ELF-1 (cell line): ENCODE data around the gene NECTIN1.
A peak's percentile ranks its signal among the peaks of the same experiment; 100 is the strongest.

Experiments used
- DNase-seq: peaks from one replicate; pipeline ENCODE4 v3.0.0-alpha.2; 2016; ENCODE audit warnings: low read depth, low spot score

Gene NECTIN1

GRCh38 chr11:119734788-119735187 lies 5.8 kb upstream of the NECTIN1 start:
- DNase-seq, result no peak

DNA sequence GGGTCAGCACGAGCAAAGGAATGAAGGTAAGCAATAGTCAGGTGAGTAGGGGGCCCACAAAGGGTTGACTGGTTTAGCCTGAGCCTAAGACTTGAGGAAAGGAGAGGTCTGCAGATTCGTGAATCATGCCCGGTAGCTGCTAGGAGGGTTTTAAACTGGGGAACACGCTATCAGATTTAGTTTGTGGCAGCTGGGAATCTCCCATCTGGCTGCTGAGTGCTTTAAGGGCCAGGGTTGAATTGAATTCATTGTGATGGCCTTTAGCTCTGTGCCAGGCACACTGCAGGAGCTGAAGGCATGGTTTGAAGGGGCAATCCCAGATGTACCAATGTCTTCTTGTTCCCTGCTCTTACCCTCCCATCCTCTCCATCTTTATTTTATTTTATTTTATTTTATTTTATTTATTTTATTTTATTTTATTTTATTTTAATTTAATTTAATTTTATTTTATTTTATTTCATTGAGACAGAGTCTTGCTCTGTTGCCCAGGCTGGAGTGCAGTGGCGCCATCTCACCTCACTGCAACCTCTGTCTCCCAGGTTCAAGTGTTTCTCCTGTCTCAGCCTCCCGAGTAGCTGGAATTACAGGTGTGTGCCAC lies 1.9 kb upstream of the NECTIN1 start:
- DNase-seq, result no peak

DNA sequence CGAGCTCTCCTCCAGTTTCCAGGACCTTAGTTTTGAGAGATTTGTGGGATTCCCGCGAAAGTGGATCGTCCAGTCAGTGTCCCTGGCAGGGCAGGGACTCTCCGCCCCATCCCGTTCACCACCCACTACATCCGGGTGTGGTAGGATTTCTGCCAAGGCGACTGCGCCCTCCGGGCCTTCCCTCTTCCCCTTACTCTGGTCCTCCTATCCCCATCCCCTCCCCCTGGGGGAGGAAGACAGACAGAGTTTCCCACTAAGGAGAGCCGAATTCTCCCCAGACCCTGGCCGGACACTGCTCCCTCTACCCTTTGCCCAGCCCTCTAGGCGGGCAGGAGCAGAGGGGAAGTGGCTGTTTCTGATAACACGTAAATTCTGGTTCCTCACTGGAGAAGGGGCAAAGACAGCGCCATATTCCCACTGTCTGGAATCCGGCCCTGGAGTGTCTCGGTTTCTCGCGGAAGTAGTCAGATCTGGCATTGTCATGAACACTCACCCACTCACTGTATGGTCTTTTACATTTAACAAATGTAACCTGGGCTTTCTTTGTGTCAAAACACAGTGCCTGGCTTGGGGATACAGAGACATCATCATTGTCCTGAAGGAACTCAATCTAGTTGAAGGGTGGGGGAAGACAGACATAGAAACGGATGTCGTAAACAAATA lies 1.1 kb upstream of the NECTIN1 start:
- DNase-seq, result peak; percentile 61

DNA sequence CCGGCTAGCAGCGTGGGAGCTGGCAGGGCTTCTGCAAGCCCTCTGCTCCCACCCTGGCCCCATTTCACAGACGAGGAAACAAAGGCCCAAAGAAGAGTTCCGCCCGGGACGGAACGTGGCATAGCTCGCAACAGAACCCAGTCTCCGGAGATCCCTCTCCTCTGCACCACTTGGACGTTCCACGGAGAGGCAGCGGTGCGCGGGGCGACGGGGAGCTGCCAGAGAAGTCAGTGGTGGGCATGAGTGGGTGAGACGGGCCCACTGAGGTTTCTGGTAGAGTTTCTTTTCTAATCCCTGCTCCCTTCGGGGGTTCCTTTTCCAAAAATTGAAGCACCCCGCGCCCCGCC lies 554 bp upstream of the NECTIN1 start:
- DNase-seq, result no peak

DNA sequence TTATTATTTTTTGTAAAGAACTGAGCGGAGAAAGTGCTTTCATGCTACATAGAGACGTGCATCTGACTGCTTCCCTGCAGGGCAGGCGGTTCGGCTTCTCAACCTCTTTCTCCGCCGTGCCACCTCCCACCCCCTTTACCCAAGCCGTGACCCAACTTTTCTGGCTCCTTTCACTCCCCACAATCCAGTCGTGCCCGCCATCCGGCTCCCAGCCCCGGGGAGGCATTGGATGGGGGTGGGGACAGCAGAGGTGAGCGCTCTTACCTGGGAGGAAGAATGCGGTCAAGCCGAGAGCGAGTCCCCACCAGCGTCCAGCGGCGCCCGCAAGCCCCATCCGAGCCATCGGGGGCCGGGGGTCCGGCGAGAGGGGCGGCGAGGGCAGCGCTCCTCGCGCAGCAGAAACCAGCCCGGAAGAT lies 781 bp downstream of the NECTIN1 start:
- DNase-seq, result no peak

DNA sequence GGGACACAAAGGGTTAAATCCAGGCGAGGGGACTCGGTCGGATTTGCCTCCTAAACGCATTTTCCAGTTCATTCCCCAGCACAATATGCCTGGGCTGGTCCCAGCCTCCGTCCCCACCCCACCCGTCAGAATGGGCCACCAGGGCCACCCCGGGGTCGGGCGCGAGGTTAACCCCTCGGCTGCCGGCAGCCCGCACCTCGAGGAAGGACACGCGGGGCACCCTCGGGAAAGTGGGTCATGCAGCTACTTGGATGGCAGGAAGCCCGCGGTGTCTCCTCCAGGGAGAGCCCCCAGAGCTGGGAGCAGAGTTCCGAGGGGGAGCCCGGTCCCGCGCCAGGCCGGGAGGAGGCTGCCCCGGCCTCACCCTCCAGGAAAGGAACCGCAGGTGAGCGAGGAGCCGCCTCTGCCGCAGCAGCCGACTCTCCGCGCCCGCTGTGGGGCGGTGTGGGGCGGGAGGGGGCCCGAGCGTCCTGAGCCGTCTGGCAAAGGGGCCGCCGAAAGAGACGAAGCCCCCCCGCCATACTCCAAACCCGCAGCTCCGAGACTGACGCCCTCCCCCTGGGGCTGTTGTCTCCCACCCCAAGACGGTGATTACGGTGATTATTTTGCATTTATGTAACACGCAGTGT lies 1.4 kb downstream of the NECTIN1 start:
- peak; percentile 58 for DNase-seq

DNA sequence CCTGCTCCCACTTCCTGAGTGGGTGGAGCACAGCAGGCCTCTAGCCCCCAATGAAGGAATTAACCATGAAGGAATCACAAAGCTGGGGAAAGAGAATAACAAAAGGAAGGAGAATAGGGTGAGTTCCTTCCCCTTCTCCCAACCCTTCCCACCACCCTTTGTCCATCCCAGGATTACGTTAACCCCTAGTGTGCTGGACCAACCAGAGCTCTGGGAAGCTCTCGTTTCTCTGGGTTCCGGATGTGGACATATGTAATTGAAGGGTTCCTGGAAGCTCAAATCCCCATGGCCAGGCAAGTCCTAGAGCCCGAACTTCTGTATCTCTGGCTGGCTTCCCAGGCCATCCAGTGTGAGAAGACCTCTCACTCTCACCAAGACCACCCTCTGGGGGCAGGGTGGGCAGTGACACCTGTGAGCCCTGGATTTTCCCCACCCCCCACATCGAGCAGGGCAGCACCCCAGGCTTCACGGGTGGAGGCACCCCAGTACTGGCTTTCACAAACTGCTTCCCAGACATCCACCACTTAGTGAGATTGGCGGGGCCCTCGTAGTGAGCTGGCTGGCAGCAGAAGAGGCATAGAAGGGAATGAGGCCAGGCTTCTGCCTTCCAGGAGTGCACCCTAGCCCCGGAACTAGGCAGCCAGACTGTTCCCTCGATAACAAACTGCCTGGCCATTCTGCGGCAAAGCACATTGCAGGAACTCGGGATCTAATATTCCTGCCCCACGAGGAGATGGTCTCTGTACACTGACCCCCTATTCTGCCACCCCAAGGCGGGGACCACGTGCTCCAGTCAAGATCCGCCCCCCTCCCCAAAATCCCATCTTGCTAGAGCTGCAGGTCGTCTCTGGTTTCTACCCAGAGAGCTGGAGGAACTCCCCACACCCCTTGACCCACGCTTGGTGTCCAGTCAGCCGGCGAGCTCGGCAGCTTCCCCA lies 2.1 kb downstream of the NECTIN1 start:
- DNase-seq, result peak; percentile 49

- no peak for DNase-seq
Observed at GRCh38 chr11:119726150-119726553, 2.8 kb downstream of the NECTIN1 start.

GRCh38 chr11:119724956-119725355 lies 4.0 kb downstream of the NECTIN1 start:
- DNase-seq, result no peak

GRCh38 chr11:119723952-119724325 lies 5.1 kb downstream of the NECTIN1 start:
- no peak for DNase-seq

DNA sequence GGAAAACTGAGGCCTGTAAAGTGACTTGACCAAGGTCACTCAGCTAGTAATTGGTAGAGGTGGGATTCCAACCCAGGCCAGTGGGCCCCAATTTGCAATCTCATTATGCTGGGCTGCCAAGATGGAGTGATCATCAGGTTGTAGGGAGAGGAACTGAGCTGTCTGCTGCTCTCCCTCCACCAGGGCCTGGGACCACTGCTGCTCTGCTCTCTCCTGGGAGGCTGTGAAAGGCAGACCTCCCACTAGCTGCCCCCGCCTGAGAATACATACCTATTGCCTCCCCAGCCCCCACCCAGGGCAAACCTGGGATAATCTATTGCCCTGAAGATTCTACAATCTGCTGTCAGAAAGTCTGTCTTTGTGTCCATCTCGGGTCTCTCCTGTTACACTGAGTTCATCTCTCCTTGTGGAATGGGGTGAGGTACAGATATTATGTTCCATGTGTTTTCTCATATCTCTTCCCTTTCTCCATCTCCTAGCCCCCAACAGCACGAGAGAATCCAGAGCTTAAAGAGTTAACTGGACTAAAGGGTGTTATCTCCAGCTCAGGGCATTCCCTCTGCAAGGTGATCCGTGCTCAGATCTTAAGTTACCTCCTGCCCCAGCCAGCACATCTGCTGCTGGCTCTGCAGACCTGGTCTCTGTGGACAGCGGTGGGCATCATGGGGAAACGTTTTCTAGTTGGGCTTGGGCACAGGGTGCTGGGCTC lies 5.6 kb downstream of the NECTIN1 start:
- no peak for DNase-seq

- DNase-seq, result no peak
Observed at GRCh38 chr11:119722281-119722794, 6.7 kb downstream of the NECTIN1 start.

GRCh38 chr11:119721129-119722120 lies 7.6 kb downstream of the NECTIN1 start:
- peak; percentile 80 for DNase-seq

DNA sequence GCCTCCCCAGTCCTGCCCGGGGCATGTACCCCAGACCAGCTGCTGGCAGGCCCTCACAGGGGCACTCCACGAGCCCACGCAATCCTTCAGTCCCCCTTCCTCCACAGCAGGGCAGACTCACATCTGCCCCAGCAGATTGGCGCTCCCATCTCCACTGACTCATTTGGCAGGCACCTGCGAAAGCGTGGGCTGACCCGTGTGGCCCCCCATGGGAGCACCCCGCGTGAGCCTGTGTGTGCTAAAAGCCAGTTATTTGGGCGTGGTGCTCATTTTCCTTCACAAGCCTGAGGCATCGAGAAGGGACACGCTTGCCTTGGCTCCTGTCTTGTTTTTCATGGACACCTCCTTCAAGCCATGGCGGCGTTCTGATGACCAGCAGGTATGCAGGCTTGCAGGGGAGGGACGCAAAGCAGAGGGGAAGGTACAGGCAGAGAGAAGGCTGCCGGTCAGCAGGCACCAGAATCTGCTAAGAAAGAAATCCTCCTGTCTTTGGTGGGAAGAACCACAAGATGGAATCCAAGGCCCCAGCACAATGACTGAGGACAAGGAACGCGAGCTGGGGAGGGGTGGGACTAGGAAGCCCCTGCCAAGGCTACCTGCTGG lies 8.6 kb downstream of the NECTIN1 start:
- no peak for DNase-seq

- DNase-seq, result peak; percentile 78
Observed at GRCh38 chr11:119717839-119718534, 11.0 kb downstream of the NECTIN1 start.

DNA sequence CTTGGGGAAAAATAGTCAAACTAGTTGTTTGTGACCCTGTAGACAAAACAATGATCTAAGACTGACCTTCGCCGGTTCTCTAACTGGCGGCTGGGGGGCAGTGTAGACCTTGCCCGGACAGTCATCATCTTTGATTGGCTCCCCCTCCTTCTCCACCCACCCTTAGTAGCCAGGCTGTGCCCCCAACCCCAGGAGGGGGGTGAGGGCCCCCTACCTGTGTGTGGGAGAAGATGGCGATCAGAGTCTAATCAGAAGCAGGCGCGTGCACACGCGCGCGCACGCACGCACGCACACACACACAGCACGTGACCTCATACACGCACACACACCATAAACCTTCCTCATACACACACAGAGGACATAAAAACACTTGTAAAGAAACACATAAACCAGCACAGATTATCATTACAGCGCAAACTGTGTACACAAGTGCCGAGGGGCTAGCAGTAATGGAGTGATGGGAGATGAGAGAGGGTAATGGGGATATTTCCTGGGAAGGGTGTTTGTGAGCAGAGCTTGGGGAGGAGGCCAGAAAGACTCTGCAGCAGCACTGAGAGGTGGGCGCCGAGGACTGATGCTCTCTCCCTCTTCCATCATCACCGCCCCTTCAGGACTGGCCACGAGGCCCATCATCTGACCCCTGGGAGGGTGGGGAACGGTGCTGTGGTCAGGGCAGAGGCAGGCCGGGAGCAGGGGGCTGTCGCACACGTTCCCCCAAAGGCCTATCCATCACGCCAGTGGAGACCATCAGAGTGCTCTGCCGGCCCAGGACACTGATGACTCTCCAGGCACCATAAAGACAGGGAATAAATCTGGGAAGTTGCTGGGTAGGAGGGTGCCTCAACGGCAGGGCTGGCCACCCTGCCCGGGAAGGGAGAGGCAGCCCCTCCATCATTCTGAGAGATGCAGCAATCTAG lies 12.2 kb downstream of the NECTIN1 start:
- no peak for DNase-seq

DNA sequence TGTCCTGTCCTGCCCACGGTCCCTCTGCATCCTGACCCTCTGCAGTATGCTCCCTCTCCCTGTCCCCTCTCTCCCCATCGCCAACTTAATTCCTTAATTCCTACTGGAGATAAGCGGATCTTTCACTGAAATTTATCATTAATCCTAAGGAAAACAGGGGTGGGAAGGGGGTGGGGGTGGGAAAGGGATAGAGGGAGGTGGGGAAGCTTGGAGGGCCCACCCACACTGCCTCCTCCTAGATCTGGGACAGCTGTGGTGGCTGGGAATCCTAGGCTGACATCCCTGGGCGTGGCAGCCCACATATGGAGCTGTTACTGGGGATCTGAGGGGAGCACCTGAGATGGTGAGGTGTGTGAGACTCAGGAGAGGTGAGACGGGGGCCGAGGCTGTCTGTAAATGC lies 14.4 kb downstream of the NECTIN1 start:
- DNase-seq, result no peak

GRCh38 chr11:119714189-119714588 lies 14.8 kb downstream of the NECTIN1 start:
- DNase-seq, result no peak
